WTC11 (cell line): ENCODE results near the gene DCLK1. TPM values are rescaled to one million over a fixed set of nuclear protein-coding genes. Genes with fewer than 3 reads are reported as not detected.

ENCODE experiments used
- ATAC-seq: fragments of 200-7000 bp; cut with Tn5 transposase; 2 replicates; pipeline ENCODE4 v1.10.0; 2021; ENCODE audit warnings: mild to moderate bottlenecking, moderate library complexity
- CTCF ChIA-PET: fragments of 300-600 bp; sonication (Branson Sonifier 250); formaldehyde crosslinking; loops from one replicate; lab custom pipeline; 2021; ENCODE audit warnings: antibody characterized with exemption; lab: Charles Lee
- POLR2A ChIA-PET: fragments of 350-600 bp; sonication (Branson Sonifier 250); formaldehyde crosslinking; loops from one replicate; lab custom pipeline; 2021; ENCODE audit warnings: antibody characterized with exemption; lab: Charles Lee
- DNase-seq: peaks from one replicate; pipeline ENCODE4 v3.0.0; 2021; ENCODE audit warnings: low spot score
- H3K27ac Mint-ChIP-seq: 2 replicates; pipeline ENCODE4 v1.8.0; 2021; ENCODE audit warnings: mixed read lengths
- H3K27me3 Mint-ChIP-seq: 2 replicates; pipeline ENCODE4 v1.8.0; 2021; ENCODE audit warnings: low read depth, mild to moderate bottlenecking, moderate library complexity, mixed read lengths
- H3K36me3 Mint-ChIP-seq: 2 replicates; pipeline ENCODE4 v1.8.0; 2021; ENCODE audit warnings: mixed read lengths
- H3K4me1 Mint-ChIP-seq: 2 replicates; pipeline ENCODE4 v1.8.0; 2022; ENCODE audit warnings: mixed read lengths
- H3K4me3 Mint-ChIP-seq: 2 replicates; pipeline ENCODE4 v1.8.0; 2021; ENCODE audit warnings: mild to moderate bottlenecking, moderate library complexity, mixed read lengths
- H3K9me3 Mint-ChIP-seq: 2 replicates; pipeline ENCODE4 v1.8.0; 2021; ENCODE audit warnings: mixed read lengths
- CREM ChIP-seq: sonication (generic); formaldehyde crosslinking; IDR thresholded peaks from 2 replicates; pipeline ENCODE4 v1.8.1; 2022; ENCODE audit warnings: mild to moderate bottlenecking, missing genetic modification reagents, moderate library complexity
- E2F4 ChIP-seq: sonication (generic); formaldehyde crosslinking; IDR thresholded peaks from 2 replicates; pipeline ENCODE4 v1.8.1; 2022; ENCODE audit warnings: low read depth, mild to moderate bottlenecking, moderate library complexity, missing genetic modification reagents, borderline replicate concordance
- ETV6 ChIP-seq: sonication (generic); formaldehyde crosslinking; IDR thresholded peaks from 2 replicates; pipeline ENCODE4 v1.8.1; 2022; ENCODE audit warnings: mild to moderate bottlenecking, missing genetic modification reagents
- FOXP1 ChIP-seq: sonication (generic); formaldehyde crosslinking; IDR thresholded peaks from 2 replicates; pipeline ENCODE4 v1.8.0; 2022; ENCODE audit warnings: missing genetic modification reagents, mild to moderate bottlenecking, moderate library complexity, borderline replicate concordance
- GRHL2 ChIP-seq: fragments of 250-450 bp; sonication (Bioruptor Pico); IDR thresholded peaks from 2 replicates; pipeline ENCODE4 v1.8.0; 2022; ENCODE audit warnings: mild to moderate bottlenecking, moderate library complexity; ENCODE audit not compliant: insufficient replicate concordance, severe bottlenecking
- HMGXB4 ChIP-seq: sonication (generic); formaldehyde crosslinking; IDR thresholded peaks from 2 replicates; pipeline ENCODE4 v1.8.1; 2023; ENCODE audit warnings: mild to moderate bottlenecking, moderate library complexity, missing genetic modification reagents
- IRF2 ChIP-seq: sonication (generic); formaldehyde crosslinking; IDR thresholded peaks from 2 replicates; pipeline ENCODE4 v1.8.0; 2022; ENCODE audit warnings: low read depth, missing genetic modification reagents, borderline replicate concordance
- JAZF1 ChIP-seq: fragments of 250-450 bp; sonication (Bioruptor Pico); IDR thresholded peaks from 2 replicates; pipeline ENCODE4 v1.9.0; 2021; ENCODE audit warnings: moderate library complexity, mild to moderate bottlenecking, inconsistent platforms
- JUN ChIP-seq: sonication (generic); formaldehyde crosslinking; IDR thresholded peaks from 2 replicates; pipeline ENCODE4 v1.8.0; 2023; ENCODE audit warnings: mild to moderate bottlenecking, missing genetic modification reagents
- MAX ChIP-seq: sonication (generic); formaldehyde crosslinking; IDR thresholded peaks from 2 replicates; pipeline ENCODE4 v1.8.0; 2022; ENCODE audit warnings: mild to moderate bottlenecking, missing genetic modification reagents
- MLX ChIP-seq: sonication (generic); formaldehyde crosslinking; IDR thresholded peaks from 2 replicates; pipeline ENCODE4 v1.8.1; 2023; ENCODE audit warnings: mild to moderate bottlenecking, missing genetic modification reagents, moderate library complexity
- MXD4 ChIP-seq: fragments of 250-450 bp; sonication (Bioruptor Pico); IDR thresholded peaks from 2 replicates; pipeline ENCODE4 v1.8.0; 2021; ENCODE audit warnings: mild to moderate bottlenecking, moderate library complexity, borderline replicate concordance
- MYBL2 ChIP-seq: sonication (generic); formaldehyde crosslinking; IDR thresholded peaks from 2 replicates; pipeline ENCODE4 v1.8.1; 2023; ENCODE audit warnings: mild to moderate bottlenecking, moderate library complexity, missing genetic modification reagents
- NFATC4 ChIP-seq: fragments of 250-450 bp; sonication (Bioruptor Pico); IDR thresholded peaks from 2 replicates; pipeline ENCODE4 v1.9.0; 2021; ENCODE audit warnings: mild to moderate bottlenecking
- NFE2L1 ChIP-seq: sonication (generic); formaldehyde crosslinking; IDR thresholded peaks from 2 replicates; pipeline ENCODE4 v1.8.1; 2023; ENCODE audit warnings: missing genetic modification reagents
- NR1H2 ChIP-seq: sonication (generic); formaldehyde crosslinking; IDR thresholded peaks from 2 replicates; pipeline ENCODE4 v1.9.0; 2021; ENCODE audit warnings: mild to moderate bottlenecking, moderate library complexity, missing genetic modification reagents
- PRRX2 ChIP-seq: fragments of 250-450 bp; sonication (Bioruptor Pico); IDR thresholded peaks from 2 replicates; pipeline ENCODE4 v1.8.0; 2021; ENCODE audit warnings: mild to moderate bottlenecking
- RELA ChIP-seq: sonication (generic); formaldehyde crosslinking; IDR thresholded peaks from 2 replicates; pipeline ENCODE4 v1.8.1; 2022; ENCODE audit warnings: missing genetic modification reagents, mild to moderate bottlenecking, borderline replicate concordance
- RORB ChIP-seq: fragments of 250-450 bp; sonication (Bioruptor Pico); IDR thresholded peaks from 2 replicates; pipeline ENCODE4 v1.9.0; 2021; ENCODE audit warnings: mild to moderate bottlenecking
- SOX15 ChIP-seq: fragments of 250-450 bp; sonication (Bioruptor Pico); IDR thresholded peaks from 2 replicates; pipeline ENCODE4 v1.9.0; 2021; ENCODE audit warnings: mild to moderate bottlenecking
- TCF7 ChIP-seq: sonication (generic); formaldehyde crosslinking; IDR thresholded peaks from 2 replicates; pipeline ENCODE4 v1.8.0; 2022; ENCODE audit warnings: mild to moderate bottlenecking, low read depth, missing genetic modification reagents, moderate library complexity
- TEAD4 ChIP-seq: sonication (generic); formaldehyde crosslinking; IDR thresholded peaks from 2 replicates; pipeline ENCODE4 v1.8.0; 2022; ENCODE audit warnings: mild to moderate bottlenecking, missing genetic modification reagents
- USF1 ChIP-seq: sonication (generic); formaldehyde crosslinking; IDR thresholded peaks from 2 replicates; pipeline ENCODE4 v1.8.0; 2022; ENCODE audit warnings: mild to moderate bottlenecking, missing genetic modification reagents
- ZNF138 ChIP-seq: sonication (generic); formaldehyde crosslinking; conservative IDR thresholded peaks from 2 replicates; pipeline ENCODE4 v1.8.1; 2022; ENCODE audit warnings: mild to moderate bottlenecking, moderate library complexity, missing genetic modification reagents
- ZNF532 ChIP-seq: fragments of 250-450 bp; sonication (Bioruptor Pico); IDR thresholded peaks from 2 replicates; pipeline ENCODE4 v1.9.0; 2021; ENCODE audit warnings: mild to moderate bottlenecking, borderline replicate concordance
- ZSCAN18 ChIP-seq: fragments of 250-450 bp; sonication (Bioruptor Pico); IDR thresholded peaks from 2 replicates; pipeline ENCODE4 v2.1.2; 2022; ENCODE audit warnings: mild to moderate bottlenecking, moderate library complexity
- total RNA-seq: library from RNA; stranded (reverse); gene quantifications from 3 replicates; pipeline ENCODE4 v1.2.3, GENCODE V29; 2021

The DCLK1 gene
- total RNA-seq, 1 experiment from 2014 or later, result 18.5 TPM

- no peak for DNase-seq
- ChIA-PET CTCF (no interaction called here), POLR2A (no interaction called here)
- Mint-ChIP-seq H3K4me3 (no peak overlapping the region), H3K9me3 (peaks cover 26% of the 10 kb centered on the region), H3K36me3 (peaks cover 16% of the 10 kb centered on the region), H3K4me1 (peaks cover 1% of the 10 kb centered on the region), H3K27me3 (no peaks in the 10 kb centered on the region; the same call in 1 of the 2 replicates), H3K27ac (no peak overlapping the region)
- no peak for TF ChIP-seq NFATC4
- no peak for TF ChIP-seq TEAD4 (CRISPR knock-in tag)
- no peak for TF ChIP-seq RELA (CRISPR knock-in tag)
- TF ChIP-seq GRHL2 (CRISPR knock-in tag), result no peak
- no peak for TF ChIP-seq RORB (CRISPR knock-in tag)
- TF ChIP-seq ETV6 (CRISPR knock-in tag), result no peak
- TF ChIP-seq MLX (CRISPR knock-in tag), result no peak
- TF ChIP-seq FOXP1 (CRISPR knock-in tag), result no peak
- no peak for TF ChIP-seq HMGXB4
- TF ChIP-seq ZNF532 (CRISPR knock-in tag), result no peak
- TF ChIP-seq TCF7 (CRISPR knock-in tag), result no peak
- no peak for TF ChIP-seq MYBL2 (CRISPR knock-in tag)
- no peak for TF ChIP-seq CREM
- TF ChIP-seq JAZF1 (CRISPR knock-in tag), result no peak
- TF ChIP-seq MXD4 (CRISPR knock-in tag), result no peak
- no peak for TF ChIP-seq PRRX2 (CRISPR knock-in tag)
- TF ChIP-seq ZSCAN18 (CRISPR knock-in tag), result no peak
- TF ChIP-seq ZNF138 (CRISPR knock-in tag), result no peak
- no peak for ATAC-seq
These were observed 189.8 kb downstream of the DCLK1 start for GRCh38 chr13:35941374-35941773.

- H3K9me3 Mint-ChIP-seq, result peaks cover 32% of the 10 kb centered on the region
- CTCF ChIA-PET, result no interaction called here
These were observed 190.4 kb downstream of the DCLK1 start for GRCh38 chr13:35940734-35941133.

More at GRCh38 chr13:35940734-35941133, 190.4 kb downstream of the DCLK1 start:
- no peaks in the 10 kb centered on the region; the same call in 1 of the 2 replicates for H3K27me3 Mint-ChIP-seq
- ATAC-seq, result no peak
- no peak overlapping the region for H3K4me3 Mint-ChIP-seq
- DNase-seq, result no peak
- TF ChIP-seq JUN (CRISPR knock-in tag), result no peak
- TF ChIP-seq SOX15, result no peak
- no peak for TF ChIP-seq MAX (CRISPR knock-in tag)
- no peak for TF ChIP-seq IRF2 (CRISPR knock-in tag)
- no peak for TF ChIP-seq NR1H2 (CRISPR knock-in tag)
- no peak for TF ChIP-seq NFE2L1 (CRISPR knock-in tag)
- TF ChIP-seq E2F4 (CRISPR knock-in tag), result no peak
- TF ChIP-seq USF1, result no peak
- H3K36me3 Mint-ChIP-seq, result peaks cover 17% of the 10 kb centered on the region
- H3K4me1 Mint-ChIP-seq, result no peaks in the 10 kb centered on the region
- POLR2A ChIA-PET, result no interaction called here
- no peak overlapping the region for H3K27ac Mint-ChIP-seq
